ENCODE measurements around the gene SGIP1. TPM values are rescaled to one million over a fixed set of nuclear protein-coding genes. Genes with fewer than 3 reads are reported as not detected.

SGIP1 gene
- total RNA-seq, 1 experiment from 2014 or later: not detected

- no peak overlapping the region for H3K4me3 Mint-ChIP-seq (ENCODE audit: low read depth, unreplicated experiment)
- no peaks in the 10 kb centered on the region for H3K36me3 Mint-ChIP-seq (ENCODE audit: insufficient read depth, unreplicated experiment)
- no peak overlapping the region for H3K27ac Mint-ChIP-seq (ENCODE audit: unreplicated experiment)
- no TSS peak for BruUV-seq (replicated peaks)
- no peak for TF ChIP-seq CTCF (IDR thresholded peaks at IDR 0.05; ENCODE audit: unreplicated experiment)
- no peaks in the 10 kb centered on the region for H3K27me3 Mint-ChIP-seq (ENCODE audit: unreplicated experiment)
- CTCF ChIA-PET: no interaction called here
- no peaks in the 10 kb centered on the region for H3K9me3 Mint-ChIP-seq (ENCODE audit: low read depth, unreplicated experiment)
- DNase-seq: no peak
- intact Hi-C loops (cut with micrococcal nuclease; ENCODE audit: unreplicated experiment): no loop called here
- no peaks in the 10 kb centered on the region for H3K4me1 Mint-ChIP-seq (ENCODE audit: low read depth, unreplicated experiment)
Observed at GRCh38 chr1:66618390-66618789, 84.4 kb downstream of the SGIP1 start.

- H3K4me1 Mint-ChIP-seq (ENCODE audit: low read depth, unreplicated experiment): peaks cover 9% of the 10 kb centered on the region
- H3K27me3 Mint-ChIP-seq (ENCODE audit: unreplicated experiment): no peaks in the 10 kb centered on the region
- no peak overlapping the region for H3K4me3 Mint-ChIP-seq (ENCODE audit: low read depth, unreplicated experiment)
- no peaks in the 10 kb centered on the region for H3K36me3 Mint-ChIP-seq (ENCODE audit: insufficient read depth, unreplicated experiment)
- no peaks in the 10 kb centered on the region for H3K9me3 Mint-ChIP-seq (ENCODE audit: low read depth, unreplicated experiment)
- CTCF ChIA-PET: no interaction called here
- BruUV-seq (replicated peaks): no TSS peak
- DNase-seq: no peak
- H3K27ac Mint-ChIP-seq (ENCODE audit: unreplicated experiment): no peak overlapping the region
- intact Hi-C loops (cut with micrococcal nuclease; ENCODE audit: unreplicated experiment): no loop called here
- TF ChIP-seq CTCF (IDR thresholded peaks at IDR 0.05; ENCODE audit: unreplicated experiment): no peak
Observed at GRCh38 chr1:66623812-66624211, 89.9 kb downstream of the SGIP1 start.

- H3K4me1 Mint-ChIP-seq (ENCODE audit: low read depth, unreplicated experiment): peaks cover 9% of the 10 kb centered on the region
- no peaks in the 10 kb centered on the region for H3K27me3 Mint-ChIP-seq (ENCODE audit: unreplicated experiment)
- no peak for TF ChIP-seq CTCF (IDR thresholded peaks at IDR 0.05; ENCODE audit: unreplicated experiment)
- no peaks in the 10 kb centered on the region for H3K9me3 Mint-ChIP-seq (ENCODE audit: low read depth, unreplicated experiment)
- H3K27ac Mint-ChIP-seq (ENCODE audit: unreplicated experiment): no peak overlapping the region
- intact Hi-C loops (cut with micrococcal nuclease; ENCODE audit: unreplicated experiment): no loop called here
- no peaks in the 10 kb centered on the region for H3K36me3 Mint-ChIP-seq (ENCODE audit: insufficient read depth, unreplicated experiment)
- CTCF ChIA-PET: no interaction called here
- DNase-seq: no peak
- no TSS peak for BruUV-seq (replicated peaks)
- H3K4me3 Mint-ChIP-seq (ENCODE audit: low read depth, unreplicated experiment): no peak overlapping the region
Observed at GRCh38 chr1:66624412-66625060, 90.6 kb downstream of the SGIP1 start.

GRCh38 chr1:66626261-66626660 is 92.3 kb downstream of the SGIP1 start:
- H3K9me3 Mint-ChIP-seq (ENCODE audit: low read depth, unreplicated experiment): no peaks in the 10 kb centered on the region
- H3K4me3 Mint-ChIP-seq (ENCODE audit: low read depth, unreplicated experiment): no peak overlapping the region
- intact Hi-C loops (cut with micrococcal nuclease; ENCODE audit: unreplicated experiment): no loop called here
- BruUV-seq (replicated peaks): no TSS peak
- no peak for TF ChIP-seq CTCF (IDR thresholded peaks at IDR 0.05; ENCODE audit: unreplicated experiment)
- no peak for DNase-seq
- H3K4me1 Mint-ChIP-seq (ENCODE audit: low read depth, unreplicated experiment): peaks cover 9% of the 10 kb centered on the region
- H3K27ac Mint-ChIP-seq (ENCODE audit: unreplicated experiment): no peak overlapping the region
- CTCF ChIA-PET: no interaction called here
- no peaks in the 10 kb centered on the region for H3K36me3 Mint-ChIP-seq (ENCODE audit: insufficient read depth, unreplicated experiment)
- peaks cover 3% of the 10 kb centered on the region for H3K27me3 Mint-ChIP-seq (ENCODE audit: unreplicated experiment)
